ENCODE results near the gene MUC4.
"Not testable (repeated sequence)": the region's sequence is repeated elsewhere in the genome, so short reads cannot be mapped to it uniquely, and the experiment has no call there.

Gene MUC4

GRCh38 chr3:195810455-195810845 lies 1.3 kb downstream of the MUC4 start:
- DNase-seq (ENCODE audit: low read depth, low spot score), result no peak

- DNase-seq (ENCODE audit: low read depth, low spot score), result no peak
Observed at GRCh38 chr3:195809796-195810454, 1.8 kb downstream of the MUC4 start.

GRCh38 chr3:195809291-195809785 lies 2.4 kb downstream of the MUC4 start:
- no peak for DNase-seq (ENCODE audit: low read depth, low spot score)

GRCh38 chr3:195808741-195809290 lies 2.9 kb downstream of the MUC4 start:
- DNase-seq (ENCODE audit: low read depth, low spot score), result no peak

- DNase-seq (ENCODE audit: low read depth, low spot score), result no peak
Observed at GRCh38 chr3:195807681-195808121, 4.0 kb downstream of the MUC4 start.

GRCh38 chr3:195806916-195807231 lies 4.9 kb downstream of the MUC4 start:
- no peak for DNase-seq (ENCODE audit: low read depth, low spot score)

GRCh38 chr3:195806211-195806915 lies 5.4 kb downstream of the MUC4 start:
- DNase-seq (ENCODE audit: low read depth, low spot score), result peak; percentile 95

- not testable (repeated sequence) for DNase-seq (ENCODE audit: low read depth, low spot score)
Observed at GRCh38 chr3:195805588-195805987, 6.1 kb downstream of the MUC4 start.

GRCh38 chr3:195805181-195805580 lies 6.5 kb downstream of the MUC4 start:
- no peak for DNase-seq (ENCODE audit: low read depth, low spot score)

GRCh38 chr3:195803289-195803908 lies 8.3 kb downstream of the MUC4 start:
- DNase-seq (ENCODE audit: low read depth, low spot score), result no peak

- no peak for DNase-seq (ENCODE audit: low read depth, low spot score)
Observed at GRCh38 chr3:195802795-195803194, 8.9 kb downstream of the MUC4 start.

- DNase-seq (ENCODE audit: low read depth, low spot score), result no peak
Observed at GRCh38 chr3:195802261-195802701, 9.4 kb downstream of the MUC4 start.

- DNase-seq (ENCODE audit: low read depth, low spot score), result no peak
Observed at GRCh38 chr3:195801251-195802183, 10.2 kb downstream of the MUC4 start.

- DNase-seq (ENCODE audit: low read depth, low spot score), result no peak
Observed at GRCh38 chr3:195800240-195800639, 11.5 kb downstream of the MUC4 start.

GRCh38 chr3:195796795-195797194 lies 14.9 kb downstream of the MUC4 start:
- DNase-seq (ENCODE audit: low read depth, low spot score), result no peak

GRCh38 chr3:195794708-195795107 lies 17.0 kb downstream of the MUC4 start:
- no peak for DNase-seq (ENCODE audit: low read depth, low spot score)

- DNase-seq (ENCODE audit: low read depth, low spot score), result not testable (repeated sequence)
Observed at GRCh38 chr3:195792621-195793020, 19.1 kb downstream of the MUC4 start.

GRCh38 chr3:195790901-195791300 lies 20.8 kb downstream of the MUC4 start:
- no peak for DNase-seq (ENCODE audit: low read depth, low spot score)

- no peak for DNase-seq (ENCODE audit: low read depth, low spot score)
Observed at GRCh38 chr3:195788711-195789581, 22.8 kb downstream of the MUC4 start.

GRCh38 chr3:195785781-195786405 lies 25.8 kb downstream of the MUC4 start:
- not testable (repeated sequence) for DNase-seq (ENCODE audit: low read depth, low spot score)

Data from iPS DF 19.7 (cell line).